ENCODE results near the gene TM7SF3.

TM7SF3 gene

GRCh38 chr12:27015730-27016076 lies 1.5 kb upstream of the TM7SF3 start:
- peak; percentile 23 for TF ChIP-seq CTCF (IDR thresholded peaks at IDR 0.05; ENCODE audit: control extremely low read depth, extremely low read depth, low read depth, missing control alignments)
- DNase-seq (ENCODE audit: extremely low spot score): peak; percentile 32
- POLR2A ChIA-PET: interaction anchor here (1.0 kb wide), 1 partner anchor 228 kb away, joined by 3 read pairs; the partner anchor contains the start of gene STK38L
- CTCF ChIA-PET: interaction anchor here (0.7 to 6.5 kb wide), 30 partner anchors 8 to 368 kb away, joined by 3 to 57 read pairs (median 4); partner anchors contain the start of genes BMAL2, ITPR2 and MED21

DNA sequence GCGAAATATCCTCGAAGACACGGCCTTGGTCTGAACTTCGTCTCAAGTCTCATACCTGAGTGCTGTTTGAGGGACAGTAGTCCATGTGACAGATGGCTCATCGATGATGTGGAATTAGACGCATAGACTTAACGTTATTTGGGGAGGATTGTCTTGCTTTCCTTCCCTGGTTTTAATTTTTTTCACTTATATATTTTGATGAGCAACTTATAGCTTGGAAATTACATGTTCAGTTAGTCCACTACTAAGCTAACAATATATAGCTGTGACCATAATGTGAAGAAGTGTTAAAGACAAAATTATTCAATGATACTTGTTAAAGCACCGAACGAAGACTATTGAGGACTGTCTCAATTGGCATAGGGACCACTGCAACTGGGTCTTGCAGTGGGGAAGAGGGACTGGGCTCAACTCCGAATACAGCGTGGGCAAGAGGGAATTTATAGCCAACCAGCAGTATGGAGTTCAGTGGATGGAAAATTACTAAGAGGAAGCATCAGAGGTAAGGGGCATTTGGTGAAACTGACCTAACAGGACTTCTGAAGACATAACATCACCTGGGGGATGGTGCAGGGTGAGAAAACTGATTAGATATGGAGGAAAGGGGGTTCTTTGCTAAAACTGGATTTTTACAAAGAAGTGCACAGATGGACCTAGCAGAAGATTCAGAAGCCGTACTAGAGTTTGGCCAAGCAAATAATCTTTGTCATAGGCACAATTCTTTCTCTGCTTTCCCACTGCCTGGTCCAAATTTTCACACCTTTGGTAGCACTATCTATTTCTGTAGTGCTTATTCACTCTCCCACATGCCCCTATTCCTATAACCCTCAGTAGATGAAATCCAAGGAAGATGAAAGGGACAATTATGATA lies 910 bp upstream of the TM7SF3 start:
- no peak for TF ChIP-seq CTCF (IDR thresholded peaks at IDR 0.05; ENCODE audit: control extremely low read depth, extremely low read depth, low read depth, missing control alignments)
- ChIA-PET POLR2A (interaction anchor here (1.0 kb wide), 1 partner anchor 229 kb away, joined by 3 read pairs; the partner anchor contains the start of gene STK38L), CTCF (interaction anchor here (0.7 to 6.5 kb wide), 35 partner anchors 9 to 690 kb away, joined by 3 to 57 read pairs (median 4); partner anchors contain the start of genes BMAL2, ITPR2 and MED21)
- DNase-seq (ENCODE audit: extremely low spot score): no peak

GRCh38 chr12:27013611-27014084 lies 536 bp downstream of the TM7SF3 start:
- POLR2A ChIA-PET: no interaction called here
- DNase-seq (ENCODE audit: extremely low spot score): no peak
- CTCF ChIA-PET: interaction anchor here (0.6 to 6.5 kb wide), 26 partner anchors 10 to 691 kb away, joined by 3 to 57 read pairs (median 3); partner anchors contain the start of genes ITPR2, MED21 and STK38L
- TF ChIP-seq CTCF (IDR thresholded peaks at IDR 0.05; ENCODE audit: control extremely low read depth, extremely low read depth, low read depth, missing control alignments): no peak

DNA sequence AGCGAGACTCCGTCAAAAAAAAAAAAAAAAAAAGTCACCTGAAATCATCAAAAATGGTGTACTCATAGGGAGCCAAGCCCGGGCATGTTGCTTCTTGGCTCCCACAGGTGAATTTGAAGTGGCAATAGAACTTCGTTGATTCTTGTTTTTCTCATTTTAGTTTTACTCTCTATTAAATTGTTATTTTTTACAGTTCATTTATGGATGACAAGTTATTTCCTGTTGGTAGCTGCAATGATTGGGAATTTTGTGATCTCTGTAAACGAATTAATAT lies 1.3 kb downstream of the TM7SF3 start:
- TF ChIP-seq CTCF (IDR thresholded peaks at IDR 0.05; ENCODE audit: control extremely low read depth, extremely low read depth, low read depth, missing control alignments): no peak
- DNase-seq (ENCODE audit: extremely low spot score): no peak
- ChIA-PET CTCF (interaction anchor here (0.8 to 6.5 kb wide), 12 partner anchors 10 to 692 kb away, joined by 3 to 57 read pairs (median 3); partner anchors contain the start of genes ITPR2, MED21 and STK38L), POLR2A (no interaction called here)

GRCh38 chr12:27012239-27012981 lies 1.8 kb downstream of the TM7SF3 start:
- ChIA-PET POLR2A (no interaction called here), CTCF (interaction anchor here (0.8 to 6.5 kb wide), 7 partner anchors 10 to 294 kb away, joined by 3 to 57 read pairs (median 3); partner anchors contain the start of genes ITPR2 and MED21)
- TF ChIP-seq CTCF (IDR thresholded peaks at IDR 0.05; ENCODE audit: control extremely low read depth, extremely low read depth, low read depth, missing control alignments): no peak
- DNase-seq (ENCODE audit: extremely low spot score): no peak

GRCh38 chr12:27009881-27010301 lies 4.3 kb downstream of the TM7SF3 start:
- TF ChIP-seq CTCF (IDR thresholded peaks at IDR 0.05; ENCODE audit: control extremely low read depth, extremely low read depth, low read depth, missing control alignments): peak; percentile 29
- ChIA-PET CTCF (interaction anchor here (1.4 to 6.5 kb wide), 5 partner anchors 7 to 212 kb away, joined by 3 to 57 read pairs (median 4); no protein-coding TSS in a partner anchor), POLR2A (no interaction called here)
- no peak for DNase-seq (ENCODE audit: extremely low spot score)

Data from GM10248 (cell line).